ENCODE results near the gene DENND2D. TPM values are rescaled to one million over a fixed set of nuclear protein-coding genes. Genes with fewer than 3 reads are reported as not detected.

Gene DENND2D
- total RNA-seq, 1 experiment from 2014 or later = 2.1 TPM

DNA sequence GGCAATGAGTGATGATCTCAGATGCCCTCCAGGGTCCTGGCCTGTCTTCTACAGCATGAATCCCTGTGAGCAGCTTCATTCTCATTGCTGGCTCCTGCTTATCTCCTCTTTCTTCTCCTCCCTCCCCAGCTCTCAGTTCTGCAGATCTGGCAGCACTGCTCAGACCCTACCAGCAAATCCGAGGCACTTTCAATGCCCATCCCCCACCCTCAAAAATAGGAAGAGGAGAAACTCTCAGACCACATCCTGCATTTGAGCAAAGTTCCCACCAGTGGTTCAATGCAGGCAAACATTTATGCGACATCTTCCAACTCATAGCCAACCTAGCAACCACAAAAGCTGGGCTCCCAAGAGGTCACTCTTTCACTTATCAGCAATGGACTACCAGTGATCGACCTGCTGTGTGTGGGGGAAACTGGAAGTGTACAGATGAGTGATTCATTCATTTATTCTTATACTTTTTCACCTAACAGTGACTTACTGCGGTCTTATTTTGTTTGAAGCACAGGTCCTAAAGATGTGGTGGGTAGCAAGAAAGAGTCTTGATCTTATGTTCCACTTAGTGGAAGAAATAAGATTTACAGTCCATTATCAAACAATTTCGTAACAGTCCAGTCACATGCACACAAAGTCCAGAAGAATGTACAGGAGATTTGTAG is 21.3 kb upstream of the DENND2D start:
- DNase-seq (ENCODE audit: low spot score) = no peak
- Mint-ChIP-seq H3K4me3 (no peak overlapping the region), H3K36me3 (no peaks in the 10 kb centered on the region), H3K9me3 (0 out of 2 replicates have a peak, but pooled peaks cover 7% of the 10 kb centered on the region), H3K27me3 (ENCODE audit: low read depth) (no peaks in the 10 kb centered on the region), H3K4me1 (peaks cover 49% of the 10 kb centered on the region), H3K27ac (no peak overlapping the region)
- ATAC-seq = no peak
- ChIA-PET CTCF (interaction anchor here (0.6 to 5.8 kb wide), 4 partner anchors 61 to 179 kb away, joined by 3 to 63 read pairs (median 20); no protein-coding TSS in a partner anchor), POLR2A (no interaction called here)
- no peak for TF ChIP-seq ZNF396 (CRISPR knock-in tag; IDR thresholded peaks at IDR 0.05; ENCODE audit: borderline replicate concordance)
- TF ChIP-seq FOXP1 (CRISPR knock-in tag; IDR thresholded peaks at IDR 0.05; ENCODE audit: borderline replicate concordance) = no peak
- TF ChIP-seq NFE2L1 (CRISPR knock-in tag; IDR thresholded peaks at IDR 0.05) = no peak

DNA sequence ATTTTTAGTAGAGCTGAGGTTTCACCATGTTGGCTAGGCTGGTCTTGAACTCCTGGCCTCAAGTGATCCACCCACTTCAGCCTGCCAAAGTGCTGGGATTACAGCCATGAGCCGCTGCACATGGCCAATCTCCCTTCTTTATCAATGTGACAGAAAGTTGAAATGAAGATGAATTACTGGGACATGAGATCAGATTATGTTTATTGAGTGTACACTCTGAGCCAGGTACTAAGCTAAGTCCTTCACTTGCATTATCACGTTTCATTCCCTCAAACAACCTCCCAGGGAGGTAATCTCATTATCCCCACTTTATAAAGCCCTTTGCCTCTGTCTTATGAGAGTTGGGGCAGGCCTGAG is 20.8 kb upstream of the DENND2D start:
- Mint-ChIP-seq H3K36me3 (no peaks in the 10 kb centered on the region), H3K9me3 (0 out of 2 replicates have a peak, but pooled peaks cover 11% of the 10 kb centered on the region), H3K27ac (no peak overlapping the region), H3K27me3 (ENCODE audit: low read depth) (no peaks in the 10 kb centered on the region), H3K4me1 (peaks cover 53% of the 10 kb centered on the region), H3K4me3 (no peak overlapping the region)
- ChIA-PET CTCF (interaction anchor here (0.6 to 5.8 kb wide), 4 partner anchors 60 to 180 kb away, joined by 3 to 63 read pairs (median 20); no protein-coding TSS in a partner anchor), POLR2A (no interaction called here)
- DNase-seq (ENCODE audit: low spot score) = no peak
- ATAC-seq = no peak
- no peak for TF ChIP-seq FOXK1 (CRISPR knock-in tag; IDR thresholded peaks at IDR 0.05)
- TF ChIP-seq ESRRA (CRISPR knock-in tag; IDR thresholded peaks at IDR 0.05; ENCODE audit: borderline replicate concordance) = no peak
- TF ChIP-seq, protein P1, sequence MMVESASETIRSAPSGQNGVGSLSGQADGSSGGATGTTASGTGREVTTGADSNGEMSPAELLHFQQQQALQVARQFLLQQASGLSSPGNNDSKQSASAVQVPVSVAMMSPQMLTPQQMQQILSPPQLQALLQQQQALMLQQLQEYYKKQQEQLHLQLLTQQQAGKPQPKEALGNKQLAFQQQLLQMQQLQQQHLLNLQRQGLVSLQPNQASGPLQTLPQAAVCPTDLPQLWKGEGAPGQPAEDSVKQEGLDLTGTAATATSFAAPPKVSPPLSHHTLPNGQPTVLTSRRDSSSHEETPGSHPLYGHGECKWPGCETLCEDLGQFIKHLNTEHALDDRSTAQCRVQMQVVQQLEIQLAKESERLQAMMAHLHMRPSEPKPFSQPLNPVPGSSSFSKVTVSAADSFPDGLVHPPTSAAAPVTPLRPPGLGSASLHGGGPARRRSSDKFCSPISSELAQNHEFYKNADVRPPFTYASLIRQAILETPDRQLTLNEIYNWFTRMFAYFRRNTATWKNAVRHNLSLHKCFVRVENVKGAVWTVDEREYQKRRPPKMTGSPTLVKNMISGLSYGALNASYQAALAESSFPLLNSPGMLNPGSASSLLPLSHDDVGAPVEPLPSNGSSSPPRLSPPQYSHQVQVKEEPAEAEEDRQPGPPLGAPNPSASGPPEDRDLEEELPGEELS (CRISPR knock-in tag; IDR thresholded peaks at IDR 0.05) = no peak
- TF ChIP-seq, protein P2, sequence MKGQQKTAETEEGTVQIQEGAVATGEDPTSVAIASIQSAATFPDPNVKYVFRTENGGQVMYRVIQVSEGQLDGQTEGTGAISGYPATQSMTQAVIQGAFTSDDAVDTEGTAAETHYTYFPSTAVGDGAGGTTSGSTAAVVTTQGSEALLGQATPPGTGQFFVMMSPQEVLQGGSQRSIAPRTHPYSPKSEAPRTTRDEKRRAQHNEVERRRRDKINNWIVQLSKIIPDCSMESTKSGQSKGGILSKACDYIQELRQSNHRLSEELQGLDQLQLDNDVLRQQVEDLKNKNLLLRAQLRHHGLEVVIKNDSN (CRISPR knock-in tag; IDR thresholded peaks at IDR 0.05) = no peak
- TF ChIP-seq ZNF317 (CRISPR knock-in tag; IDR thresholded peaks at IDR 0.05; ENCODE audit: borderline replicate concordance, low read depth) = no peak
- TF ChIP-seq, protein P3, sequence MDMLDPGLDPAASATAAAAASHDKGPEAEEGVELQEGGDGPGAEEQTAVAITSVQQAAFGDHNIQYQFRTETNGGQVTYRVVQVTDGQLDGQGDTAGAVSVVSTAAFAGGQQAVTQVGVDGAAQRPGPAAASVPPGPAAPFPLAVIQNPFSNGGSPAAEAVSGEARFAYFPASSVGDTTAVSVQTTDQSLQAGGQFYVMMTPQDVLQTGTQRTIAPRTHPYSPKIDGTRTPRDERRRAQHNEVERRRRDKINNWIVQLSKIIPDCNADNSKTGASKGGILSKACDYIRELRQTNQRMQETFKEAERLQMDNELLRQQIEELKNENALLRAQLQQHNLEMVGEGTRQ (CRISPR knock-in tag; IDR thresholded peaks at IDR 0.05) = no peak
- TF ChIP-seq RELA (CRISPR knock-in tag; IDR thresholded peaks at IDR 0.05; ENCODE audit: borderline replicate concordance) = no peak
- TF ChIP-seq TEAD1 (CRISPR knock-in tag; IDR thresholded peaks at IDR 0.05) = no peak
- TF ChIP-seq, protein P4, sequence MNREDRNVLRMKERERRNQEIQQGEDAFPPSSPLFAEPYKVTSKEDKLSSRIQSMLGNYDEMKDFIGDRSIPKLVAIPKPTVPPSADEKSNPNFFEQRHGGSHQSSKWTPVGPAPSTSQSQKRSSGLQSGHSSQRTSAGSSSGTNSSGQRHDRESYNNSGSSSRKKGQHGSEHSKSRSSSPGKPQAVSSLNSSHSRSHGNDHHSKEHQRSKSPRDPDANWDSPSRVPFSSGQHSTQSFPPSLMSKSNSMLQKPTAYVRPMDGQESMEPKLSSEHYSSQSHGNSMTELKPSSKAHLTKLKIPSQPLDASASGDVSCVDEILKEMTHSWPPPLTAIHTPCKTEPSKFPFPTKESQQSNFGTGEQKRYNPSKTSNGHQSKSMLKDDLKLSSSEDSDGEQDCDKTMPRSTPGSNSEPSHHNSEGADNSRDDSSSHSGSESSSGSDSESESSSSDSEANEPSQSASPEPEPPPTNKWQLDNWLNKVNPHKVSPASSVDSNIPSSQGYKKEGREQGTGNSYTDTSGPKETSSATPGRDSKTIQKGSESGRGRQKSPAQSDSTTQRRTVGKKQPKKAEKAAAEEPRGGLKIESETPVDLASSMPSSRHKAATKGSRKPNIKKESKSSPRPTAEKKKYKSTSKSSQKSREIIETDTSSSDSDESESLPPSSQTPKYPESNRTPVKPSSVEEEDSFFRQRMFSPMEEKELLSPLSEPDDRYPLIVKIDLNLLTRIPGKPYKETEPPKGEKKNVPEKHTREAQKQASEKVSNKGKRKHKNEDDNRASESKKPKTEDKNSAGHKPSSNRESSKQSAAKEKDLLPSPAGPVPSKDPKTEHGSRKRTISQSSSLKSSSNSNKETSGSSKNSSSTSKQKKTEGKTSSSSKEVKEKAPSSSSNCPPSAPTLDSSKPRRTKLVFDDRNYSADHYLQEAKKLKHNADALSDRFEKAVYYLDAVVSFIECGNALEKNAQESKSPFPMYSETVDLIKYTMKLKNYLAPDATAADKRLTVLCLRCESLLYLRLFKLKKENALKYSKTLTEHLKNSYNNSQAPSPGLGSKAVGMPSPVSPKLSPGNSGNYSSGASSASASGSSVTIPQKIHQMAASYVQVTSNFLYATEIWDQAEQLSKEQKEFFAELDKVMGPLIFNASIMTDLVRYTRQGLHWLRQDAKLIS (CRISPR knock-in tag; IDR thresholded peaks at IDR 0.05; ENCODE audit: borderline replicate concordance) = no peak
- TF ChIP-seq PRRX2 (CRISPR knock-in tag; IDR thresholded peaks at IDR 0.05) = no peak
- TF ChIP-seq, protein P5, sequence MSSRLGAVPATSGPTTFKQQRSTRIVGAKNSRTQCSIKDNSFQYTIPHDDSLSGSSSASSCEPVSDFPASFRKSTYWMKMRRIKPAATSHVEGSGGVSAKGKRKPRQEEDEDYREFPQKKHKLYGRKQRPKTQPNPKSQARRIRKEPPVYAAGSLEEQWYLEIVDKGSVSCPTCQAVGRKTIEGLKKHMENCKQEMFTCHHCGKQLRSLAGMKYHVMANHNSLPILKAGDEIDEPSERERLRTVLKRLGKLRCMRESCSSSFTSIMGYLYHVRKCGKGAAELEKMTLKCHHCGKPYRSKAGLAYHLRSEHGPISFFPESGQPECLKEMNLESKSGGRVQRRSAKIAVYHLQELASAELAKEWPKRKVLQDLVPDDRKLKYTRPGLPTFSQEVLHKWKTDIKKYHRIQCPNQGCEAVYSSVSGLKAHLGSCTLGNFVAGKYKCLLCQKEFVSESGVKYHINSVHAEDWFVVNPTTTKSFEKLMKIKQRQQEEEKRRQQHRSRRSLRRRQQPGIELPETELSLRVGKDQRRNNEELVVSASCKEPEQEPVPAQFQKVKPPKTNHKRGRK (CRISPR knock-in tag; IDR thresholded peaks at IDR 0.05; ENCODE audit: borderline replicate concordance) = no peak
- TF ChIP-seq JAZF1 (CRISPR knock-in tag; IDR thresholded peaks at IDR 0.05) = no peak
- TF ChIP-seq, protein P6, sequence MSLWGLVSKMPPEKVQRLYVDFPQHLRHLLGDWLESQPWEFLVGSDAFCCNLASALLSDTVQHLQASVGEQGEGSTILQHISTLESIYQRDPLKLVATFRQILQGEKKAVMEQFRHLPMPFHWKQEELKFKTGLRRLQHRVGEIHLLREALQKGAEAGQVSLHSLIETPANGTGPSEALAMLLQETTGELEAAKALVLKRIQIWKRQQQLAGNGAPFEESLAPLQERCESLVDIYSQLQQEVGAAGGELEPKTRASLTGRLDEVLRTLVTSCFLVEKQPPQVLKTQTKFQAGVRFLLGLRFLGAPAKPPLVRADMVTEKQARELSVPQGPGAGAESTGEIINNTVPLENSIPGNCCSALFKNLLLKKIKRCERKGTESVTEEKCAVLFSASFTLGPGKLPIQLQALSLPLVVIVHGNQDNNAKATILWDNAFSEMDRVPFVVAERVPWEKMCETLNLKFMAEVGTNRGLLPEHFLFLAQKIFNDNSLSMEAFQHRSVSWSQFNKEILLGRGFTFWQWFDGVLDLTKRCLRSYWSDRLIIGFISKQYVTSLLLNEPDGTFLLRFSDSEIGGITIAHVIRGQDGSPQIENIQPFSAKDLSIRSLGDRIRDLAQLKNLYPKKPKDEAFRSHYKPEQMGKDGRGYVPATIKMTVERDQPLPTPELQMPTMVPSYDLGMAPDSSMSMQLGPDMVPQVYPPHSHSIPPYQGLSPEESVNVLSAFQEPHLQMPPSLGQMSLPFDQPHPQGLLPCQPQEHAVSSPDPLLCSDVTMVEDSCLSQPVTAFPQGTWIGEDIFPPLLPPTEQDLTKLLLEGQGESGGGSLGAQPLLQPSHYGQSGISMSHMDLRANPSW (CRISPR knock-in tag; conservative IDR thresholded peaks at IDR 0.05; ENCODE audit: low read depth) = no peak
- TF ChIP-seq, protein P7, sequence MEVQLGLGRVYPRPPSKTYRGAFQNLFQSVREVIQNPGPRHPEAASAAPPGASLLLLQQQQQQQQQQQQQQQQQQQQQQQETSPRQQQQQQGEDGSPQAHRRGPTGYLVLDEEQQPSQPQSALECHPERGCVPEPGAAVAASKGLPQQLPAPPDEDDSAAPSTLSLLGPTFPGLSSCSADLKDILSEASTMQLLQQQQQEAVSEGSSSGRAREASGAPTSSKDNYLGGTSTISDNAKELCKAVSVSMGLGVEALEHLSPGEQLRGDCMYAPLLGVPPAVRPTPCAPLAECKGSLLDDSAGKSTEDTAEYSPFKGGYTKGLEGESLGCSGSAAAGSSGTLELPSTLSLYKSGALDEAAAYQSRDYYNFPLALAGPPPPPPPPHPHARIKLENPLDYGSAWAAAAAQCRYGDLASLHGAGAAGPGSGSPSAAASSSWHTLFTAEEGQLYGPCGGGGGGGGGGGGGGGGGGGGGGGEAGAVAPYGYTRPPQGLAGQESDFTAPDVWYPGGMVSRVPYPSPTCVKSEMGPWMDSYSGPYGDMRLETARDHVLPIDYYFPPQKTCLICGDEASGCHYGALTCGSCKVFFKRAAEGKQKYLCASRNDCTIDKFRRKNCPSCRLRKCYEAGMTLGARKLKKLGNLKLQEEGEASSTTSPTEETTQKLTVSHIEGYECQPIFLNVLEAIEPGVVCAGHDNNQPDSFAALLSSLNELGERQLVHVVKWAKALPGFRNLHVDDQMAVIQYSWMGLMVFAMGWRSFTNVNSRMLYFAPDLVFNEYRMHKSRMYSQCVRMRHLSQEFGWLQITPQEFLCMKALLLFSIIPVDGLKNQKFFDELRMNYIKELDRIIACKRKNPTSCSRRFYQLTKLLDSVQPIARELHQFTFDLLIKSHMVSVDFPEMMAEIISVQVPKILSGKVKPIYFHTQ (CRISPR knock-in tag; IDR thresholded peaks at IDR 0.05) = no peak
- no peak for TF ChIP-seq NR1H2 (CRISPR knock-in tag; IDR thresholded peaks at IDR 0.05)
